Panc1 (cell line): Measurements from ENCODE around the gene C11orf16. TPM values are rescaled to one million over a fixed set of nuclear protein-coding genes. Genes with fewer than 3 reads are reported as not detected.

Experiments
- ATAC-seq: fragments of 200-7000 bp; cut with Tn5 transposase; 2 replicates; pipeline ENCODE4 v1.9.1; 2020; ENCODE audit warnings: mild to moderate bottlenecking, moderate library complexity
- BruUV-seq: library from RNA; stranded (reverse); fragments of 400-500 nt; replicated peaks from 2 replicates; lab custom pipeline; 2021; lab: Mats Ljungman, UMichigan
- CTCF ChIA-PET: fragments of 300-600 bp; sonication (Branson Sonifier 250); formaldehyde crosslinking; loops from one replicate; lab custom pipeline; 2022; ENCODE audit warnings: antibody characterized with exemption; lab: Charles Lee
- POLR2A ChIA-PET: fragments of 300-600 bp; sonication (Branson Sonifier 250); formaldehyde crosslinking; loops from one replicate; lab custom pipeline; 2022; ENCODE audit warnings: antibody characterized with exemption; lab: Charles Lee
- DNase-seq: peaks from one replicate; pipeline ENCODE4 v3.0.0-alpha.2; 2010; ENCODE audit warnings: low read depth, low spot score
- H3K27ac ChIP-seq: 2 replicates; pipeline ENCODE4 v1.5.1; 2011; ENCODE audit warnings: mild to moderate bottlenecking, low read length, inconsistent platforms
- H3K27me3 ChIP-seq: fragments of 200-500 bp; sonication (Bioruptor generic); 2 replicates; pipeline ENCODE4 v1.6.0; 2014; ENCODE audit warnings: low read length, inconsistent platforms; ENCODE audit not compliant: control insufficient read depth, insufficient read depth
- H3K36me3 ChIP-seq: fragments of 200-500 bp; sonication (Bioruptor generic); 2 replicates; pipeline ENCODE4 v1.5.1; 2014; ENCODE audit warnings: inconsistent platforms, mild to moderate bottlenecking, low read length, moderate library complexity; ENCODE audit not compliant: control insufficient read depth, insufficient read depth
- H3K4me1 ChIP-seq: 2 replicates; pipeline ENCODE4 v1.5.1; 2011; ENCODE audit warnings: inconsistent platforms, mild to moderate bottlenecking, low read length, moderate library complexity; ENCODE audit not compliant: control insufficient read depth, insufficient read depth
- H3K4me3 ChIP-seq, 2 experiments: 2 replicates each; pipeline ENCODE4 v1.5.1; 2011 to 2012; ENCODE audit warnings: low read depth in 2 of 2, low read length in 2 of 2, mild to moderate bottlenecking in 2 of 2, inconsistent platforms in 1 of 2, moderate library complexity in 1 of 2
- H3K9me3 ChIP-seq: fragments of 200-500 bp; sonication (Bioruptor generic); 2 replicates; pipeline ENCODE4 v1.5.1; 2014; ENCODE audit warnings: low read depth, mild to moderate bottlenecking, inconsistent platforms, low read length, moderate library complexity; ENCODE audit not compliant: control insufficient read depth, insufficient read depth
- CTCF ChIP-seq: fragments of 450-650 bp; IDR thresholded peaks from 2 replicates; pipeline ENCODE4 v1.5.1; 2017; ENCODE audit warnings: mild to moderate bottlenecking
- POLR2AphosphoS5 ChIP-seq: IDR thresholded peaks from 2 replicates; pipeline ENCODE4 v1.6.1; 2012; ENCODE audit warnings: mild to moderate bottlenecking, low read depth, low read length, moderate library complexity
- REST ChIP-seq, 2 experiments: IDR thresholded peaks; 2 replicates each; pipeline ENCODE4 v1.6.1; 2011 to 2012; ENCODE audit warnings: low read depth in 2 of 2, control low read depth in 1 of 2, low read length in 1 of 2, mild to moderate bottlenecking in 1 of 2, moderate library complexity in 1 of 2; ENCODE audit not compliant: insufficient read depth in 1 of 2
- SIN3A ChIP-seq: IDR thresholded peaks from 2 replicates; pipeline ENCODE4 v1.6.1; 2012; ENCODE audit warnings: low read depth, mild to moderate bottlenecking, low read length, moderate library complexity, borderline replicate concordance; ENCODE audit not compliant: insufficient read depth
- TCF7L2 ChIP-seq: IDR thresholded peaks from 2 replicates; pipeline ENCODE4 v1.6.1; 2011; ENCODE audit warnings: mild to moderate bottlenecking, low read depth, low read length, inconsistent platforms
- in situ Hi-C: cut with HindIII; loops from 2 replicates; pipeline ENCODE4 v1.10.0; 2016; ENCODE audit warnings: low sequenced_read_pairs, low pct_unique_long_range_greater_than_20kb
- intact Hi-C: fragments of 100-400 bp; cut with micrococcal nuclease; formaldehyde crosslinking; loops from one replicate; pipeline ENCODE4 v1.10.0; 2022; ENCODE audit not compliant: unreplicated experiment
- total RNA-seq: library from RNA; stranded (reverse); gene quantifications from one replicate; pipeline ENCODE4 v1.2.1, GENCODE V29; 2021; ENCODE audit not compliant: unreplicated experiment

The C11orf16 gene
- total RNA-seq, 1 experiment from 2014 or later = 0.15 TPM

- Histone ChIP-seq H3K4me1 (no peaks in the 10 kb centered on the region), H3K27ac (no peak overlapping the region), H3K36me3 (no peaks in the 10 kb centered on the region), H3K27me3 (no peaks in the 10 kb centered on the region), H3K4me3 (no peak overlapping the region), H3K9me3 (no peaks in the 10 kb centered on the region)
- ATAC-seq (no peak), DNase-seq (no peak)
- no TSS peak for BruUV-seq
- POLR2A ChIA-PET = no interaction called here
- in situ Hi-C loops (no loop called here), intact Hi-C loops (no loop called here)
- TF ChIP-seq SIN3A (no peak), TCF7L2 (no peak), POLR2AphosphoS5 (no peak), CTCF (no peak), REST (IDR thresholded peaks at IDR 0.05; ENCODE audit: insufficient read depth in 1 of 2, low read depth in 2 of 2, low read length in 1 of 2) (no peak)
- CTCF ChIA-PET = interaction anchor here (0.5 kb wide), 1 partner anchor 1079 kb away, joined by 3 read pairs; no protein-coding TSS in a partner anchor
Observed at GRCh38 chr11:8973121-8973520, 40.4 kb upstream of the C11orf16 start.

GRCh38 chr11:8971924-8972316 is 39.2 kb upstream of the C11orf16 start:
- Histone ChIP-seq H3K9me3 (no peaks in the 10 kb centered on the region), H3K4me3 (no peak overlapping the region), H3K27me3 (no peaks in the 10 kb centered on the region), H3K27ac (no peak overlapping the region), H3K36me3 (no peaks in the 10 kb centered on the region), H3K4me1 (no peaks in the 10 kb centered on the region)
- POLR2A ChIA-PET = no interaction called here
- CTCF ChIA-PET = no interaction called here
- intact Hi-C loops (no loop called here), in situ Hi-C loops (no loop called here)
- BruUV-seq = no TSS peak
- no peak for TF ChIP-seq REST (IDR thresholded peaks at IDR 0.05; ENCODE audit: insufficient read depth in 1 of 2, low read depth in 2 of 2, low read length in 1 of 2)
- DNase-seq (no peak), ATAC-seq (no peak)
